Measurements from ENCODE around the gene KIF5A.

KIF5A gene

DNA sequence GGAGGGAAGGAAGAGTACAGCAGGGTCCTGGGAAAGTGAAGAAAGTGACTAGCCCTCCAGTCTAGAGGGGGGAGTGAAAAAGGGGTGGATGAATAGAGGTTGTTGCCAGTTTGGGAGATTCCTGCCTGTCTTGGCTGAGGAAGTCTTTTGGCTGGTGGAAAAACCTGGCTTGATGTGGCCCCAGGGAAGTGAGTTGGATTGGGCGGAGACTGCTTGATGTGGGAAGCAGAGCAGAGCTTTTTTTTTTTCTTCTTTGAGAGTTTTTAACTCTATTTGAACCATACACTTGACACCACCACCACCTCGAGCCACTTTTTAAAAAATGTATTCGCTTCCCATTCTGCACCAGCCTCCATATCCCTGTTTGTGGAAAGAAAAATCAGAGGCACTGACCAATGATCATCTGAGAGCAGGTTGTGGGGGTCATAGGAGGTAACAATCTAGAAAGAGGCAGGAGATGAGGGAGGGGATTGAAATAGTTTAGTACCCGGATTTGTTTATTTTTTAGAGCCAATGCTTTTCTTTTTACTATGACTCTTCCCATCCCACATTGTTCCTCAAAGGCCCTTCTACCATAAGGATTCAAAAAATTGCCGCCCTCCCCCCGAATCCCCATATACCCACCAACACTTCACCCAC, 54.1 kb downstream of the KIF5A start:
- TF ChIP-seq, protein P1, sequence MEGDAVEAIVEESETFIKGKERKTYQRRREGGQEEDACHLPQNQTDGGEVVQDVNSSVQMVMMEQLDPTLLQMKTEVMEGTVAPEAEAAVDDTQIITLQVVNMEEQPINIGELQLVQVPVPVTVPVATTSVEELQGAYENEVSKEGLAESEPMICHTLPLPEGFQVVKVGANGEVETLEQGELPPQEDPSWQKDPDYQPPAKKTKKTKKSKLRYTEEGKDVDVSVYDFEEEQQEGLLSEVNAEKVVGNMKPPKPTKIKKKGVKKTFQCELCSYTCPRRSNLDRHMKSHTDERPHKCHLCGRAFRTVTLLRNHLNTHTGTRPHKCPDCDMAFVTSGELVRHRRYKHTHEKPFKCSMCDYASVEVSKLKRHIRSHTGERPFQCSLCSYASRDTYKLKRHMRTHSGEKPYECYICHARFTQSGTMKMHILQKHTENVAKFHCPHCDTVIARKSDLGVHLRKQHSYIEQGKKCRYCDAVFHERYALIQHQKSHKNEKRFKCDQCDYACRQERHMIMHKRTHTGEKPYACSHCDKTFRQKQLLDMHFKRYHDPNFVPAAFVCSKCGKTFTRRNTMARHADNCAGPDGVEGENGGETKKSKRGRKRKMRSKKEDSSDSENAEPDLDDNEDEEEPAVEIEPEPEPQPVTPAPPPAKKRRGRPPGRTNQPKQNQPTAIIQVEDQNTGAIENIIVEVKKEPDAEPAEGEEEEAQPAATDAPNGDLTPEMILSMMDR (IDR thresholded peaks at IDR 0.05; ENCODE audit: low read depth, low read length, missing control alignments) = no peak
- H3K4me3 ChIP-seq (replicated peaks; ENCODE audit: low read depth, low read length) = peak overlapping the region; percentile 59
- no peak for DNase-seq (ENCODE audit: extremely low read depth, low read depth)

DNA sequence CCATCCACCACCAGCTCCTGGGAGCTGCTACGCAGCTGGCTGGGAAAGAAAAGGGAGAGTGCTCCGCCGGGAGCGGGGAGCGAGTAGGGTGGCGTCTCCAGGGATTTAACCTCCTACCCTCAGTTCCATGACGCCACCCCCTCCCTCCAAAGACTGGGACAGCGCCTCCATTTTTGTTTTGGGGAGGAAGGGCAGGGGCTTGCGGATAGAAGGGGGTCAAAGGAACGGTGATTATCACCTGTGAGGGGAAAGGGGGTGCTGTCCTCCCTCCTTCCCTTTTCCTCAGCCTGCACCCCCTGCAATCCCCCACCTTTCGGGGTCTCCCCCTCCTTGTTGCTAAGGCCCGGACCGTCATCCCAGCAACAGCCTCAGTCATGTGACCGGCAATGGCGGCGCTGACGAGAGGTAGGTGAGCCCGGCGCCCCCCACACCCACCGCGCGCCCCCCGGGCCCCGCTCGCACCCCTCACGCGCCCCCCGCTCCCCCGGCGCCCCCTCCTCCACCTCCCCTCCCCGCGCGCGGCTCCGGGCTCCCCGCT, 54.7 kb downstream of the KIF5A start, which contains the start of gene DTX3:
Gene DTX3, plus strand, starts transcription at position 371 of the 538 bp plus-strand sequence. CDS start 1,694 bp downstream, outside the sequence.
- DNase-seq (ENCODE audit: extremely low read depth, low read depth) = no peak
- TF ChIP-seq, protein P1 (IDR thresholded peaks at IDR 0.05; ENCODE audit: low read depth, low read length, missing control alignments) = no peak
- H3K4me3 ChIP-seq (replicated peaks; ENCODE audit: low read depth, low read length) = peak within 1 kb of the TSS; percentile 59

- H3K4me3 ChIP-seq (replicated peaks; ENCODE audit: low read depth, low read length) = peak overlapping the region; percentile 59
- DNase-seq (ENCODE audit: extremely low read depth, low read depth) = no peak
- TF ChIP-seq, protein P1 (IDR thresholded peaks at IDR 0.05; ENCODE audit: low read depth, low read length, missing control alignments) = no peak
These were observed 55.4 kb downstream of the KIF5A start for GRCh38 chr12:57604992-57605810.

GRCh38 chr12:57605811-57606311, 56.0 kb downstream of the KIF5A start:
- TF ChIP-seq, protein P1 (IDR thresholded peaks at IDR 0.05; ENCODE audit: low read depth, low read length, missing control alignments) = no peak
- DNase-seq (ENCODE audit: extremely low read depth, low read depth) = no peak
- H3K4me3 ChIP-seq (replicated peaks; ENCODE audit: low read depth, low read length) = peak overlapping the region; percentile 59; the same call in 1 of the 2 replicates

DNA sequence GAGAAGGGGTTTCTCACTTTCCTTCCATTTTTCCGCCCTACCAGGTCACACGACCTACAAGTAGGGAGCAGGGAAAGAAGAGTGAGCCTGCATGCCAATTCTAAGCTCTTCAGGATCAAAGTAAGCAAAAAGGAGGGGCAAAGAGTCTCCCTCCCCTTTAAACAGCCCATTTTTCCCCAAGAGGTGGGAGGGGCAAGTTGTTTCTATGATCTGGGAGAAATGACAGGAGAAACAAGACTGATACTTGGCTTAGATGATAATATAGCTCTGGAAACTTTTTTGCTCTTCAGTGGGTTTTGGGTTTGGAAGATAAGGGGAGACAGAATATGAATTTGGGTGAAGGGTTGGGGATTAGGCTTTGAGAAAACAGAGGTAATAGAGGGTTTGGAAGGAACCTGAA, 56.6 kb downstream of the KIF5A start:
- DNase-seq (ENCODE audit: extremely low read depth, low read depth) = no peak
- H3K4me3 ChIP-seq (replicated peaks; ENCODE audit: low read depth, low read length) = no peak overlapping the region
- TF ChIP-seq, protein P1 (IDR thresholded peaks at IDR 0.05; ENCODE audit: low read depth, low read length, missing control alignments) = no peak

GRCh38 chr12:57606821-57607220, 57.0 kb downstream of the KIF5A start:
- TF ChIP-seq, protein P1 (IDR thresholded peaks at IDR 0.05; ENCODE audit: low read depth, low read length, missing control alignments) = no peak
- H3K4me3 ChIP-seq (replicated peaks; ENCODE audit: low read depth, low read length) = no peak overlapping the region
- no peak for DNase-seq (ENCODE audit: extremely low read depth, low read depth)

Data from HFF-Myc (cell line).